ENCODE results near the gene SPTSSA. TPM values are rescaled to one million over a fixed set of nuclear protein-coding genes. Genes with fewer than 3 reads are reported as not detected.

The SPTSSA gene
- total and polyA plus RNA-seq, 2 donors (not counting 1 experiment from before 2014, with no cell fraction given), result 3.8 to 6.9 TPM

DNA sequence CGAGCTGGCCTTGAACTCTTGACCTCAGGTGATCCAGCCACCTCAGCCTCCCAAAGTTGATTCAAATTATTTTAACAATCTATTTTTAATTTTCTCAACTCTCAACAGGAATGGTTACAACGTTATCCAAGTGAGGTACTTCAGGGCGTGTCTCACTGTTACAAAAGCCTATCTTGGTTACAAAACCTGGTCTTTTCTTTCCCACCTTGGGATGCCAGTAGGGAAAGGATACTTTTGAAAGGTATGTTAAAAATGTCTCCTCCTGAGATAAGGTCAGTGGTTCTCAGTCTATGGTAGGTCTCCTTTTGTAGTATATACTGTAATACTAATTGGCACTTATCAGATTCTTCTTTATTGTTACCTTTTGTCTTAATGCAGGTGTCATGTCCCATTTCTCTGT is 4.9 kb downstream of the SPTSSA start:
- Histone ChIP-seq H3K27me3 (replicated peaks in 1 of 4; ENCODE audit: control extremely low read depth in 1 of 4, control insufficient read depth in 3 of 4, insufficient read depth in 4 of 4, low read length in 3 of 4) (no peaks in the 10 kb centered on the region), H3K4me2 (replicated peaks; ENCODE audit: low read depth, low read length, poor library complexity, severe bottlenecking) (no peak overlapping the region), H3K9ac (ENCODE audit: low read length) (no peak overlapping the region), H4K20me1 (ENCODE audit: control insufficient read depth, insufficient read depth, low read length, poor library complexity, severe bottlenecking) (no peaks in the 10 kb centered on the region), H2AFZ (ENCODE audit: insufficient read depth, low read depth, low read length, poor library complexity, severe bottlenecking) (no peak overlapping the region), H3K9me3 (ENCODE audit: control extremely low read depth in 1 of 3, control insufficient read depth in 2 of 3, insufficient read depth in 1 of 3, low read length in 2 of 3) (no peaks in the 10 kb centered on the region), H3K4me1 (ENCODE audit: control insufficient read depth in 2 of 2, insufficient read depth in 2 of 2, low read length in 2 of 2) (peaks cover 8 to 9% of the 10 kb centered on the region in 2 donors), H3K4me3 (ENCODE audit: control extremely low read depth in 1 of 5, extremely low read depth in 1 of 5, insufficient read depth in 1 of 5, low read depth in 2 of 5, low read length in 4 of 5) (no peak overlapping the region), H3K36me3 (replicated peaks in 1 of 2; ENCODE audit: control extremely low read depth in 1 of 2, control insufficient read depth in 1 of 2, extremely low read depth in 1 of 2, insufficient read depth in 2 of 2, low read length in 1 of 2) (peaks cover 0 to 2% of the 10 kb centered on the region in 2 experiments), H3K79me2 (ENCODE audit: control insufficient read depth, insufficient read depth, low read length) (peaks cover 38% of the 10 kb centered on the region), H3K27ac (ENCODE audit: low read length in 2 of 2) (no peak overlapping the region)
- Mint-ChIP-seq H3K27ac (no peak overlapping the region), H3K27me3 (no peaks in the 10 kb centered on the region), H3K4me1 (peaks cover 13% of the 10 kb centered on the region), H3K9me3 (ENCODE audit: insufficient read depth) (no peaks in the 10 kb centered on the region), H3K4me3 (no peak overlapping the region)
- intact Hi-C loops (cut with micrococcal nuclease), result no loop called here
- 94% methylated on average over 3 of the region's 3 CpGs for WGBS (ENCODE audit: insufficient coverage)
- ATAC-seq (ENCODE audit: low read depth) (no peak), DNase-seq (no peak)
- POLR2A ChIA-PET, result no interaction called here
- CTCF ChIA-PET, result no interaction called here
- TF ChIP-seq, protein P1, sequence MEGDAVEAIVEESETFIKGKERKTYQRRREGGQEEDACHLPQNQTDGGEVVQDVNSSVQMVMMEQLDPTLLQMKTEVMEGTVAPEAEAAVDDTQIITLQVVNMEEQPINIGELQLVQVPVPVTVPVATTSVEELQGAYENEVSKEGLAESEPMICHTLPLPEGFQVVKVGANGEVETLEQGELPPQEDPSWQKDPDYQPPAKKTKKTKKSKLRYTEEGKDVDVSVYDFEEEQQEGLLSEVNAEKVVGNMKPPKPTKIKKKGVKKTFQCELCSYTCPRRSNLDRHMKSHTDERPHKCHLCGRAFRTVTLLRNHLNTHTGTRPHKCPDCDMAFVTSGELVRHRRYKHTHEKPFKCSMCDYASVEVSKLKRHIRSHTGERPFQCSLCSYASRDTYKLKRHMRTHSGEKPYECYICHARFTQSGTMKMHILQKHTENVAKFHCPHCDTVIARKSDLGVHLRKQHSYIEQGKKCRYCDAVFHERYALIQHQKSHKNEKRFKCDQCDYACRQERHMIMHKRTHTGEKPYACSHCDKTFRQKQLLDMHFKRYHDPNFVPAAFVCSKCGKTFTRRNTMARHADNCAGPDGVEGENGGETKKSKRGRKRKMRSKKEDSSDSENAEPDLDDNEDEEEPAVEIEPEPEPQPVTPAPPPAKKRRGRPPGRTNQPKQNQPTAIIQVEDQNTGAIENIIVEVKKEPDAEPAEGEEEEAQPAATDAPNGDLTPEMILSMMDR (IDR thresholded peaks at IDR 0.05), result no peak
- TF ChIP-seq EZH2 (IDR thresholded peaks at IDR 0.05; ENCODE audit: borderline replicate concordance, insufficient read depth, low read depth, low read length, poor library complexity, severe bottlenecking), result no peak

- H3K27me3 Mint-ChIP-seq, result no peaks in the 10 kb centered on the region
- intact Hi-C loops (cut with micrococcal nuclease), result no loop called here
- ChIA-PET CTCF (no interaction called here), POLR2A (no interaction called here)
- H3K4me1 Mint-ChIP-seq, result peaks cover 5% of the 10 kb centered on the region
- Histone ChIP-seq H3K27ac (ENCODE audit: low read length in 2 of 2) (no peak overlapping the region), H3K27me3 (replicated peaks in 1 of 4; ENCODE audit: control extremely low read depth in 1 of 4, control insufficient read depth in 3 of 4, insufficient read depth in 4 of 4, low read length in 3 of 4) (no peaks in the 10 kb centered on the region), H4K20me1 (ENCODE audit: control insufficient read depth, insufficient read depth, low read length, poor library complexity, severe bottlenecking) (no peaks in the 10 kb centered on the region), H3K9ac (ENCODE audit: low read length) (no peak overlapping the region), H3K36me3 (replicated peaks in 1 of 2; ENCODE audit: control extremely low read depth in 1 of 2, control insufficient read depth in 1 of 2, extremely low read depth in 1 of 2, insufficient read depth in 2 of 2, low read length in 1 of 2) (peaks cover 0 to 5% of the 10 kb centered on the region in 2 experiments), H3K4me1 (ENCODE audit: control insufficient read depth in 2 of 2, insufficient read depth in 2 of 2, low read length in 2 of 2) (no peaks in the 10 kb centered on the region), H3K4me3 (ENCODE audit: control extremely low read depth in 1 of 5, extremely low read depth in 1 of 5, insufficient read depth in 1 of 5, low read depth in 2 of 5, low read length in 4 of 5) (no peak overlapping the region), H3K9me3 (ENCODE audit: control extremely low read depth in 1 of 3, control insufficient read depth in 2 of 3, insufficient read depth in 1 of 3, low read length in 2 of 3) (no peaks in the 10 kb centered on the region), H3K4me2 (replicated peaks; ENCODE audit: low read depth, low read length, poor library complexity, severe bottlenecking) (no peak overlapping the region), H3K79me2 (ENCODE audit: control insufficient read depth, insufficient read depth, low read length) (peaks cover 31% of the 10 kb centered on the region), H2AFZ (ENCODE audit: insufficient read depth, low read depth, low read length, poor library complexity, severe bottlenecking) (no peak overlapping the region)
- 92% methylated on average over 1 of the region's 2 CpGs for WGBS (ENCODE audit: insufficient coverage)
- DNase-seq (no peak), ATAC-seq (ENCODE audit: low read depth) (no peak)
- no peak overlapping the region for H3K27ac Mint-ChIP-seq
- H3K4me3 Mint-ChIP-seq, result no peak overlapping the region
- no peak for TF ChIP-seq EZH2 (IDR thresholded peaks at IDR 0.05; ENCODE audit: borderline replicate concordance, insufficient read depth, low read depth, low read length, poor library complexity, severe bottlenecking)
- TF ChIP-seq, protein P1 (IDR thresholded peaks at IDR 0.05), result no peak
- H3K9me3 Mint-ChIP-seq (ENCODE audit: insufficient read depth), result no peaks in the 10 kb centered on the region
Measured at GRCh38 chr14:34453226-34453625, 8.8 kb downstream of the SPTSSA start.

Data from B cell (primary cell).